ENCODE data around the gene YTHDC1.
A peak's percentile ranks its signal among the peaks of the same experiment; 100 is the strongest.
"Not testable (repeated sequence)": the region's sequence is repeated elsewhere in the genome, so short reads cannot be mapped to it uniquely, and the experiment has no call there.

The YTHDC1 gene

DNA sequence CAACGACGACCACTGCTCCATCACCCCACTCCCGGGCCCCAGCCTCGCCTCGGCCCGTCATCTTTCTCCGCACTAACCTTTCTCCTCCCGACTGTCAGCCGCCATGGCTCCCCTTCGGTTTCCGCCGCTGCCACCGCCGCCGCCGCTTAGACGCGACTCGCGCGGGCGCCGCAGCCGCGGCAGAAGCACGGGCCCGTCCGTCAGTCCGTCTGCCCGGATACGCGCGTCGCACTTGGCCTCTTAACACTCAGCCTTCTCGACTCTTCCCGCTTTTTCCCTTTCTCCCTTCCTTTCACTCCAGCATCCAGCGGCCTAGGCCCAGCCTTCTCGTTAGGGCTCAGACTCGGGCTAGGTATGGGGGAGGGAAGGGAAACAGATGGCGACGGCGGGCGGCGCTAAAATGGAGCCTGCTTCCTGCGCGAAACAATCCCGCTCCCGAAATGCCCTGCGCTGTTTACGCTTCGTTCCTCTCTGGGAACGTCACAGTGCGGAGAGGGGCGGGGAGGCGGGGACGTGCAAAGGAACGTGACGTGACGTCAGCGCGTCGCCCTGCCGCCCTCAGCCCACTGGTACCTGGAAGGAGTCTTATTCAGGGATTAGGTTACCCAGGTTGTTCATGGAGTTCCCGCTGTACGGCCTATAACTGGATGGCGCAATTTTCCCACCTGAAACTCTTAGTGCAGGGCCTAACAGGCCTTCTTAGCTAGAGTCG lies at the start of gene YTHDC1:
YTHDC1 (minus strand) TSS at position 442 of the 712 bp plus-strand sequence; CDS start at position 105, 337 bp downstream.
- DNase-seq: peak; percentile 74

DNA sequence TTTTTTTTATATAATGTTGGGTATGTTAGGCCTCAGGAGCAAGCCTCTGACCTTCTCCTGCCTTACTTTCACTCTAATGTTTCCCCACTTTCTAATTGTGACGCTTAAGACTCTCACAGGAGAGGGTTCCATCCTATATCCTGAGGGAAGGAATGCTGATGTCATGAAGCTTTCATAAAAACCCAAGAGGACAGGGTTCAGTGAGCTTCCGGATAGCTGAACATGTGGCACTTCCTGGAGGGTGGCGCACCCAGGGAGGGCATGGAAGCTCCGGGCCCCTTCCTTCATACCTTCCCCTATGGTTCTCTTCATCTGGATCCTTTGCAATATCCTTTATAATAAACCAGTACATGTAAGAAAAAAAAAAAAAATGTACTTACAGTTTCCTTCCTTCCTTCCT lies 49.4 kb upstream of the YTHDC1 start:
- DNase-seq: no peak

GRCh38 chr4:68396756-68397155 lies 46.9 kb upstream of the YTHDC1 start:
- DNase-seq: no peak

DNA sequence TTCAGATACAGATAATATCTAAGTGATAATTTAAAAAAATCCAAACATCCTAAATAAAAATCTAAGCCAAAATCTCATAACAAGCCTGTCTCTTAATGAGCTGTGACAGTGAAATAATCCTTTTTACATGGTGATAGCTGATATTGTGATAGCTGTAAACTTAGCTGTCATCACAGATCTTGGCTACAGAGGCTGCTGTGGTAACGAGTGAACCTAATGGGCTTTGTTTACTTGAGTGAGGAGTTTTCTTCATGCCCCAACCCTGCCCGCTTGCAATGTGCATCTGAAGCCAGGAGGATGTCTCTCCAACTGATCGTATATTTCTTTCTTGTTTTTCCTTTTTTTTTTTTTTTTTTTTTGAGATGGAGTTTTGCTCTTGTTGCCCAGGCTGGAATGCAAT lies 41.5 kb upstream of the YTHDC1 start:
- DNase-seq: no peak

DNA sequence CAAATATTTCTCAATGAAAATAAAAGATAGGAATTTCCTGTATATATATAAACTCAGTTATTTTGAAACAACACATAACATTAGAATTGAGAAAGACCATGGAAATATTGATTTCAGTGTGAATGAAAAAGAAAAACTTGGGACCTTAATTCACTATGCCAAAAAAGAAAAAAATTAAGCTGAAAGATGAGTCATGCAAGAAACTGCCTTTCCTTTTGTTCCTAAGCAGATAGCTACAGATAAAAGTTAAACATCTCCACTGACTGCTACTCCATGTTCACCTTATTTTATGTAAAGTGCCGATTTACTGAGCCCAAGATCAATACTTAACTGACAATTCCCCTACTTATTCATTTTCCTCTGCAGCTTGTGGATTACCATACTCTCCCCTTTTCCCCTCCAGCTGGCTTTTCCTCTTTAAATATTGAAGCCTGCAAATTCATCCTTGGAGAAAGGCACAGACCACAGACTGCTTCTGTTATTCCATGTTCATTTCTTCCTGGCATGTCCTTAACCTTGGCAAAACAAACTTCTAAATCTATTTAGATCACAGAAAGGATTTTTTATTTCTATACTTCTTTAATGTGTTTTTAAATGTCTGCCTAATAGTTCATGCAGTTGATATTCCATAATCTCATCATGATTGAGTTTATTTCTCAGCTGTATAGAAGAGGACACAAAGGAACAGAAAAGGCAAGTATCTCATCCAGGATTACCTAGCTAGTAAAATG lies 40.5 kb upstream of the YTHDC1 start:
- DNase-seq: no peak

GRCh38 chr4:68389386-68389913 lies 39.6 kb upstream of the YTHDC1 start:
- DNase-seq: not testable (repeated sequence)

GRCh38 chr4:68388347-68388865 lies 38.5 kb upstream of the YTHDC1 start:
- DNase-seq: no peak

GRCh38 chr4:68385267-68385666 lies 35.4 kb upstream of the YTHDC1 start:
- no peak for DNase-seq

DNA sequence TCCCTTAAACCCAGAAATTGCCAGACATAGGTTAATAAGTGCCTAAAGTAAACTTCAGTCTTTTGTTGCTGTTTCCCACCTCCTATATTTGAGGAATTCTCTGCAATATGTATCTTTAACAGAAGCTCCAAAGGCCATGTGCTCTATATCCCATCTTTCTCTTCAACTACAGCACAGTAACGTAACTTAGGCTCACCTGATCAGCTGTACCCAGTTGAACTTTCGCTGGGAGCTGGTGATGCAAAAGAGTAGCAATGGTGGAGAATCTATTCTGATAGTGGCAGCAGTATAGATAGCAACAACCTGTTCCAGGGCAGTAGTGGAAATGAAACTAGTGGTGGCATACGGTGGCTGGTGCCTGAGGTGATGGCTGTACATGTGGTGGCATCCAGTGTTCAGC lies 33.2 kb upstream of the YTHDC1 start:
- no peak for DNase-seq

DNA sequence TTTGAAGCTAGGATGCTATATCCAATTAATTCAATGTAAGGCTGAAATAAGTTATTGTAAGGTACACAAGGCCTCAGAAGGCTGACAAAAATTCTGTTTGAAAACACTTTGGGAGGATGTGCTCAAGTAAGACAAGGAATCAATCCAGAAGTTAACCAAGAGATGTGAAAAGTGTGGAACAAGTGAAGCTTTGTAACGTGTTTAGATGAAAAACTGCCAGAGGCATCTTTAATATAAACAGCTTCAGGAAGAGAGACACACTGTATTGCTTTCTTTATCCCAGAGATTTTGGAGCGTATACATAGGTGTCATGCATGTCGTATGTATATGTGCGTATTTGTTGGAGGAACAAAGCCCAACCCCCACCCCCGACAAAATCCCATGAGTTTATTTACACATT lies 28.3 kb upstream of the YTHDC1 start:
- no peak for DNase-seq

GRCh38 chr4:68375667-68376559 lies 26.0 kb upstream of the YTHDC1 start:
- no peak for DNase-seq

- DNase-seq: peak; percentile 2
Observed at GRCh38 chr4:68373513-68373912, 23.6 kb upstream of the YTHDC1 start.

DNA sequence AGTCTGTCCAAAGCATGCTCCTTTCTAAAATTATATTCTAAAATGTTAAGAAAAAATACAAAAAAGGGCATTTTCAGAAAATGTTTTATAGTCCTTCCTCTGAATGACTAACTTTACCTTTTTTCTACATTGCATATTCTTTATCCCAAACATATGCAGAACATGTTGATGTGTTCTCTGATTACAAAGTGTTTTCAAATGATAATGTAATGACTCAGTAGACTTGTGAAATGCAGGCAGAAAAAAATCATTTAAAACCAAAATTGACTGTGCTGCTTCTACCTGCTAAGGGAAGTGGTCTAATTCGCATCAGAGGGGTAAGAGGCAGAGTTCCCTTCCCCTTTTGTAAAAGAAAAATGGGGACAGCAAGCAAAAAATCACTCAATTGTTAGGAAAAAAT lies 22.7 kb upstream of the YTHDC1 start:
- no peak for DNase-seq

DNA sequence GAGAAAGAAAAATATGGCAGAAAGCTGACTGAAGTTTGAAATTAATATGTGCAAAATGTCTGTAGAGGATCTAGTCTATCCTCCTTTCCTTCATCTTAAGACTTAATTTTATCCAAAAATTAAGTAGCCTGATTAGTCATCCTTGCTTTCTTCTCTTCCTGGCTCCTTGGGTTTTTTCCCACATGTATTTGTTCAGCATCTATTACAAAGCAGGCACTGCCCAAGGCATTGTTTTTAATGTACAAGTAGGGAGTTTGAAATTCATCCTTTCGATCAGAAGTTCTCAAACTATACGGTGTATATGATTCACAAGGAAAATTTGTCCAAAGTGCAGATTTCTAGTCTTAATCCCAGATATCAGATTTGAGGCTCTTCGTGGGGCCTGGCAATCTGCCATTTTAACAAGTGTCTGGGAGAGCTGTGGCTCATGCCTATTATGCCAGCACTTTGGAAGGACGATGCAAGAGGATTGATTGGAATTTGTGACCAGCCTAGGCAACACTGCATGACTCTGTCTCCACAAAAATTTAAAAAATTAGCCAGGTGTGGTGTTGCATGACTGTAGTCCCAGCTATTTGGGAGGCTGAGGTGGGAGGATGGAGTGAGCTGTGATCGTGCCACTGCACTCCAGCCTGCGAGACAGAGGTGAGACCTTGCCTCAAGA lies 19.4 kb upstream of the YTHDC1 start:
- no peak for DNase-seq

- DNase-seq: no peak
Observed at GRCh38 chr4:68368691-68369131, 18.8 kb upstream of the YTHDC1 start.

DNA sequence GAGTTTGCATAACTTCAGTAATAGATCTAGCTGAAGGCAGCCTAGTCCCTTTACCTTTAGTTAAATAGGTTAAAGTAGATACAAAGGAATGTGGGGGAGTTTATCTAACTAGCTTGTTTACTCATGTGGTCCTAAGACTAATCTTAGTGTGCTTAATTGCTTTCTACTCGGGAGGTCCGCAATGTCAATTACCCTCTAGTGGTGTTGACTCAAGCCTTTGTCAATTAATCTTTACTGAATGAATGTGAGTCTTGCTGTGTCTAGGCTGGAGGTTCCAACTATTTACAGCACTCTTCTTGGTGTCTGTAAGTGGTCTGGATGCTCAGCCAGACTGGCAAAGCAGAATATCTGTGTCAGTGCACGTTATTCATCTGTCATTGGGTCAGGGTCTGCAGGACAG lies 17.9 kb upstream of the YTHDC1 start:
- no peak for DNase-seq

DNA sequence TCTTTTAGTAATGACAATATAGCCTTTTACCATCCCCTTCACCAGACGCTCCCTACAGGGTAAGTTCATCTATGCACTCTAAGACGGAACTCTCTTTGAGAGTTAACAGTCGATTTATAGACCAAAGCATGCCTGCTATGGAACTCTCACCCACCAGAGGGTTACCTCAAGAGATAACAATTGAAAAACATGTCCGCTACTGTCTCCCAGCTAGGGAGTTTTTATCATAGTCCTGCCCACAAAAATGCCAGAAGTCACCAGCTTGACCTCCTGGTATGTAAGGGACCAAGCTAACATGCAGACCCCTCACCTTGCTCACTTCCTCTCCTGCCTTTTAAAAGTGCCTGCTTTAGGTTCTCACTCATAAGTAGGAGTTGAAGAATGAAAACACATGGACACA lies 16.7 kb upstream of the YTHDC1 start:
- DNase-seq: no peak

- DNase-seq: no peak
Observed at GRCh38 chr4:68365068-68365467, 15.2 kb upstream of the YTHDC1 start.

GRCh38 chr4:68361146-68361589 lies 11.3 kb upstream of the YTHDC1 start:
- DNase-seq: no peak

- DNase-seq: no peak
Observed at GRCh38 chr4:68360231-68360968, 10.5 kb upstream of the YTHDC1 start.

GRCh38 chr4:68359508-68359907 lies 9.6 kb upstream of the YTHDC1 start:
- no peak for DNase-seq

DNA sequence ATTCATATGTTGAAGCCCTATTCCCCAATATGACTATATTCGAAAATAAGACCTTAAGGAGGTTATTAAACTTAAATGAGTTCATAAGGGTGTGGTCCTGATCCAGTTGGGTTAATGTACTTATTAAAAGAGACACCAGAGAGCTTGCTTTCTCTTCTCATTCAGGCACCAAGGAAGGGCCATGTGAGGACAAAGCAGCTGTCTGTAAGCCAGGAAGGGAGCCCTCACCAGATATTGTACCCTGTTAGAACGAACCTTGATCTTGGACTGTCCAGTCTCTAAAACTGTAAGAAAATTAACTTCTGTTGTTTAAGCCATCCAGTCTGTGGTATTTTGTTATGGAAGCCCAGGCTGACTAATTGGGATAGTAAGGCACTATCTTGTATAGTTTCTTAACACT lies 9.1 kb upstream of the YTHDC1 start:
- no peak for DNase-seq

Measured in NCI-H2107 (cell line).